Adrenal gland (tissue), 12 donors: Measurements from ENCODE around the gene STARD13. TPM values are rescaled to one million over a fixed set of nuclear protein-coding genes. Genes with fewer than 3 reads are reported as not detected.
A peak's percentile ranks its signal among the peaks of the same experiment; 100 is the strongest.

Source experiments
- DNase-seq, 7 donors: peaks; one replicate each; pipeline ENCODE4 v3.0.0-alpha.2; 2019 to 2020
- H3K27ac ChIP-seq, 5 donors: fragments of 200-600 bp; sonication (generic) in 4 of 5; 1 replicate in 3 of 5; 2 replicates in 2 of 5; pipeline versions ENCODE4 v1.5.1 to v1.8.0; 2016 to 2020; ENCODE audit warnings: mild to moderate bottlenecking in 1 of 5
- H3K27me3 ChIP-seq: fragments of 200-600 bp; 2 replicates; pipeline ENCODE4 v1.8.0; 2021
- H3K36me3 ChIP-seq, 2 donors: fragments of 200-600 bp; replicated peaks in 1 of 2; 1 replicate in 1 of 2; 2 replicates in 1 of 2; pipeline versions ENCODE4 v1.5.1 to v1.8.0; 2018 to 2022
- H3K4me1 ChIP-seq, 2 donors: fragments of 200-600 bp; replicated peaks in 1 of 2; 1 replicate in 1 of 2; 2 replicates in 1 of 2; pipeline versions ENCODE4 v1.5.1 to v1.8.0; 2018 to 2021
- H3K4me3 ChIP-seq, 4 donors: fragments of 200-600 bp; sonication (generic) in 3 of 4; one replicate each; pipeline ENCODE4 v1.5.1; 2016 to 2018
- H3K9me3 ChIP-seq, 3 donors: fragments of 200-600 bp; sonication (generic) in 1 of 3; replicated peaks in 1 of 3; 1 replicate in 2 of 3; 2 replicates in 1 of 3; pipeline versions ENCODE4 v1.5.1 to v1.8.0; 2016 to 2021
- CTCF ChIP-seq, 6 experiments: fragments of 450-650 bp in 4 of 6; fragments of 200-600 bp in 2 of 6; sonication (generic) in 1 of 6; IDR thresholded peaks; 1 replicate in 5 of 6; 2 replicates in 1 of 6; pipeline versions ENCODE4 v1.5.1 to v1.8.0; 2016 to 2021; ENCODE audit warnings: antibody characterized with exemption in 6 of 6, mild to moderate bottlenecking in 2 of 6, moderate library complexity in 1 of 6
- POLR2A ChIP-seq, 2 donors: fragments of 450-650 bp; IDR thresholded peaks; one replicate each; pipeline ENCODE4 v1.6.1; 2017; ENCODE audit warnings: antibody characterized with exemption in 2 of 2, mild to moderate bottlenecking in 2 of 2, moderate library complexity in 1 of 2
- WGBS, 4 donors: extraction: QIAGEN DNeasy Blood & Tissue Kit in 2 of 4; methylation state at CpG; one replicate each; pipeline versions ENCODE4 v1.1.5 to v1.1.7; 2013 to 2017; 5-methylcytosine and 5-hydroxymethylcytosine counted together
- intact Hi-C, 2 donors: fragments of 100-400 bp; cut with DNase I; formaldehyde crosslinking; loops; one replicate each; pipeline versions ENCODE4 v1.14.1 to v1.15.0; 2022 to 2023
- polyA plus RNA-seq, 3 donors: library from polyadenylated mRNA; stranded (reverse); fragments of 200-250 nt in 2 of 3; fragments of 350-450 nt in 1 of 3; fragmentation: Illumina TruSeq in 1 of 3; extraction: RNeasy Lipid Tissue Mini Kit (QIAGEN cat#74804) in 1 of 3; gene quantifications; one replicate each; pipeline ENCODE4 v1.2.3, GENCODE V29; 2013 to 2014
- total RNA-seq, 9 donors: library from RNA; depleted of rRNA in 4 of 9; stranded (reverse); fragments of >200 nt in 4 of 9; fragments of 120-200 nt in 1 of 9; fragmentation: NEBNext Ultra II Directional in 1 of 9; extraction: Animal tissue kit (Norgen Biotek cat#: 25700) in 1 of 9; gene quantifications; one replicate each; pipeline versions ENCODE4 v1.1.0 to v1.2.4, GENCODE V29; 2013 to 2023
- donor health status: healthy with polysubstance abuse.
- donor health status: Bipolar disorder and iron deficiency.
- donor health status: DM: yes; HTN: yes; CAD: no.
- donor health status: DM: no; HTN: no; CAD: no.
- donor health status: DM: no; HTN: no; CAD: no.
- donor health status: DM: yes; HTN: yes; CAD: no.

Gene STARD13
- total and polyA plus RNA-seq, 12 donors = 10.5 to 79.8 (median 33.6) TPM

DNA sequence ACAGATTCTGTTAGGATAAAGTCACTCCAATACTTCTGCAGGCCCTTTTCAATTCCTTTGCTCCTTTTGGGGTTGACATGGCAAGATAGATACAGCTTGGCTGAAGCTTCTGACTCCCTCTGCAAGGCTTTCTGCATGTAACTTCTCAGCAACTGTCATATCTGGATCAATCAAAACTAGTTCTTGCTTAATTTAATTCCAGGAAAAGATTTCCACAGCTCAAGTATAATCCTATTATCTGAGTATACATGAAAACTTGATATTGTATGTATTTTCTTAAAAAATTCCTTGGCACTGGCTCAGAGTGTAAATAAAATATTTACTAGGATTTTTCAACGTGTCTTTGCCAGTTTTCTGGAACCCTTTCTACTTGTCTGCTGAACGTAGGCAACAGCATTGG is 109.6 kb downstream of the STARD13 start:
- no peaks in the 10 kb centered on the region for H3K9me3 ChIP-seq

DNA sequence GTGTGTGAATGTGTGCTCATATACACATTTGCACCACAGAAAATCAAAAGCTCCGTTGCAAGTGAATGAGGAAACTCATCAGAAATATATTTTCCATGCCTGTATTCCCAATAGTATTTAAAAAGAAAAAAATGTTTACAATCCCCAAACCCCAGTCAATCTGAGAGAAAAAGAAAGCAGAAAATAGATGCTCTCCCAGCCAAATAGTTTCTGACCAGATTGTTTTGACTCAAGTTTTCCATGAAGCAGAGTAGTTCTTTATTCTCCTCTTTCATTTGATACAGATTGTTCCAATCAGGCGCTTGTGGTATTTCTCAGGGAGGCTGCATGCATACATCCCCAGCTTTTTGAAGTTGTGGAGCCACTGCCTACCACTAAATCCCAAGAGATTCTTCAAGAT is 110.6 kb downstream of the STARD13 start:
- no peaks in the 10 kb centered on the region for H3K36me3 ChIP-seq
- H3K4me1 ChIP-seq = peaks cover 4 to 33% of the 10 kb centered on the region in 2 donors
- intact Hi-C loops = no loop called here
- no peaks in the 10 kb centered on the region for H3K27me3 ChIP-seq
- WGBS, 4 donors = 78 to 87% (median 86%) methylated on average over 2 of the region's 2 CpGs
- H3K27ac ChIP-seq = no peak overlapping the region
- no peak for DNase-seq
- no peak overlapping the region for H3K4me3 ChIP-seq
- TF ChIP-seq POLR2A (IDR thresholded peaks at IDR 0.05) = no peak
- H3K9me3 ChIP-seq = no peaks in the 10 kb centered on the region

More for the DNA sequence above, 109.6 kb downstream of the STARD13 start:
- H3K4me3 ChIP-seq = no peak overlapping the region
- WGBS, 4 donors = 46 to 67% (median 54%) methylated on average over 2 of the region's 2 CpGs
- TF ChIP-seq CTCF (IDR thresholded peaks at IDR 0.05) = no peak
- no peak for TF ChIP-seq POLR2A (IDR thresholded peaks at IDR 0.05)
- no peaks in the 10 kb centered on the region for H3K36me3 ChIP-seq
- H3K27ac ChIP-seq = peak overlapping the region in 1 of 5 donors; percentile 24
- peaks cover 4 to 38% of the 10 kb centered on the region in 2 donors for H3K4me1 ChIP-seq
- no peak for DNase-seq
- intact Hi-C loops = no loop called here
- no peaks in the 10 kb centered on the region for H3K27me3 ChIP-seq

DNA sequence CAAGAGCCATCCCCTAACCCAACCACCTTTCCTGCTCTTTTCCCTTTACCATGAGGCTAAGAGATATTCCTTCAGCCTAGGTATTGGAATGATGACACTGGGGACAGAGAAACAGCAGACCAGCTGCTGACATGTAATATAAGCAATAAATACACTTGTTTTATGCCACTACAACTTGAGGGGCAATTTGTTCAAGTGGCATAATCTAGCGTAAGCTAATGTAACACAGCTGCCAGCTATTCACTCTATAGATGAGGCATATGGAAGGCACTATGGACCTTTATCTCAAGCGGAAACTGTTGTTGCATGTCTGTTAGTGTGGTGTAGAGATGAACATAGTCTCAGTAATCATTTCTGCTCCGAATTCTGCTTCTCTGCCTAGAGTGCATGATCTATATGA is 111.1 kb downstream of the STARD13 start:
- Histone ChIP-seq H3K36me3 (no peaks in the 10 kb centered on the region), H3K4me3 (no peak overlapping the region), H3K9me3 (no peaks in the 10 kb centered on the region), H3K27ac (no peak overlapping the region), H3K27me3 (no peaks in the 10 kb centered on the region), H3K4me1 (peaks cover 4 to 34% of the 10 kb centered on the region in 2 donors)
- TF ChIP-seq CTCF (IDR thresholded peaks at IDR 0.05) (no peak), POLR2A (IDR thresholded peaks at IDR 0.05) (no peak)
- intact Hi-C loops = no loop called here
- whole genome bisulfite sequencing, 4 donors = 89 to 96% (median 92%) methylated on average over 3 of the region's 3 CpGs
- no peak for DNase-seq

DNA sequence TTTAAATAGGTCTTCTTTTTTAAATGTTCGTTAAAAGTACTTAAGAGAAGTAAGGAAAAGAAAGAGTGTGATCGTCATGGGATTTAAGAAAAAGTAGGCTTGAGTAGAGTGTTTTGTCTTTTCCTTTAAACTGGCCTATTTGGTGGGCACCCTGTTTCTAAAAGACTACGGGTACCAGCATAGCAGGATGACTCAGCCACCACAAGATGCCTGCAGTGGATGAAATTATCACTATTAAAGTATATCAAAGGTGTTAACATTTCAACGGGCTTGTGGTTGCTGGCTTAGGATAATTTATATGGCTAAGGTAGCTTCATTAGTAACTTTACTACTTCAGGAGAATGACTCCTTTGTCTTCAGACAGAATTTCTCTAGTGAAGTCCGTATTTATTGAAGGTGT is 112.6 kb downstream of the STARD13 start:
- no peak for TF ChIP-seq CTCF (IDR thresholded peaks at IDR 0.05)
- TF ChIP-seq POLR2A (IDR thresholded peaks at IDR 0.05) = no peak
- H3K36me3 ChIP-seq = no peaks in the 10 kb centered on the region
- WGBS, 4 donors = 90 to 98% (median 94%) methylated on average over 5 of the region's 5 CpGs
- no peak overlapping the region for H3K27ac ChIP-seq
- DNase-seq = no peak
- no peaks in the 10 kb centered on the region for H3K27me3 ChIP-seq
- H3K4me1 ChIP-seq = peaks cover 12 to 41% of the 10 kb centered on the region in 2 donors
- no peaks in the 10 kb centered on the region for H3K9me3 ChIP-seq
- intact Hi-C loops = no loop called here
- no peak overlapping the region for H3K4me3 ChIP-seq

GRCh38 chr13:33172400-33172799 is 113.2 kb downstream of the STARD13 start:
- no peak for DNase-seq
- intact Hi-C loops = no loop called here
- Histone ChIP-seq H3K27ac (no peak overlapping the region), H3K27me3 (no peaks in the 10 kb centered on the region), H3K4me1 (peaks cover 12 to 42% of the 10 kb centered on the region in 2 donors), H3K9me3 (no peaks in the 10 kb centered on the region), H3K4me3 (no peak overlapping the region), H3K36me3 (no peaks in the 10 kb centered on the region)
- no peak for TF ChIP-seq CTCF (IDR thresholded peaks at IDR 0.05)
- TF ChIP-seq POLR2A (IDR thresholded peaks at IDR 0.05) = no peak
- WGBS, 4 donors = 77 to 94% (median 86%) methylated on average over 2 of the region's 2 CpGs
